Neural cell (in vitro differentiated cells): ENCODE measurements around the gene CD180. TPM values are rescaled to one million over a fixed set of nuclear protein-coding genes. Genes with fewer than 3 reads are reported as not detected.

Experiments used
- H2AFZ ChIP-seq: fragments of 200-600, 300-800 bp; sonication (generic), shearing (Covaris generic); 2 replicates; pipeline ENCODE4 v1.6.0; 2014; ENCODE audit warnings: low read depth, mild to moderate bottlenecking, antibody characterized with exemption, low read length, moderate library complexity
- H3F3A ChIP-seq: fragments of 200-600 bp; shearing (Covaris generic); 2 replicates; pipeline ENCODE4 v1.6.1; 2016; ENCODE audit warnings: mild to moderate bottlenecking, moderate library complexity, mixed read lengths, antibody characterized with exemption, low read length; ENCODE audit not compliant: insufficient read depth, poor library complexity, severe bottlenecking
- H3K27ac ChIP-seq: fragments of 200-600, 300-800 bp; sonication (generic), shearing (Covaris generic); 2 replicates; pipeline ENCODE4 v1.5.1; 2014; ENCODE audit warnings: mild to moderate bottlenecking, low read length, moderate library complexity
- H3K27me3 ChIP-seq: fragments of 300-800, 200-600 bp; sonication (generic), shearing (Covaris generic); 2 replicates; pipeline ENCODE4 v1.6.0; 2014; ENCODE audit warnings: mild to moderate bottlenecking, low read depth, low read length, moderate library complexity; ENCODE audit not compliant: insufficient read depth
- H3K36me3 ChIP-seq: fragments of 300-800, 200-600 bp; sonication (generic), shearing (Covaris generic); 2 replicates; pipeline ENCODE4 v1.5.1; 2014; ENCODE audit warnings: mild to moderate bottlenecking, antibody characterized with exemption, low read length, moderate library complexity; ENCODE audit not compliant: insufficient read depth
- H3K4me2 ChIP-seq: fragments of 300-800, 200-600 bp; sonication (generic), shearing (Covaris generic); 2 replicates; pipeline ENCODE4 v1.6.0; 2014; ENCODE audit warnings: mild to moderate bottlenecking, low read length
- H3K4me3 ChIP-seq: fragments of 300-800, 200-600 bp; sonication (generic), shearing (Covaris generic); 2 replicates; pipeline ENCODE4 v1.5.1; 2014; ENCODE audit warnings: mild to moderate bottlenecking, low read length, moderate library complexity
- H3K79me2 ChIP-seq: fragments of 200-600 bp; shearing (Covaris generic); replicated peaks from 2 replicates; pipeline ENCODE4 v1.6.0; 2014; ENCODE audit warnings: mild to moderate bottlenecking, low read length, moderate library complexity; ENCODE audit not compliant: insufficient read depth
- H3K9ac ChIP-seq: fragments of 300-800, 200-600 bp; sonication (generic), shearing (Covaris generic); 2 replicates; pipeline ENCODE4 v1.6.1; 2016; ENCODE audit warnings: mild to moderate bottlenecking, low read length, mixed read lengths
- H3K9me2 ChIP-seq: fragments of 200-600 bp; shearing (Covaris generic); 2 replicates; pipeline ENCODE4 v1.6.1; 2016; ENCODE audit warnings: mild to moderate bottlenecking, low read length, mixed read lengths; ENCODE audit not compliant: insufficient read depth
- H3K9me3 ChIP-seq: fragments of 200-600, 300-800 bp; sonication (generic), shearing (Covaris generic); 2 replicates; pipeline ENCODE4 v1.6.1; 2016; ENCODE audit warnings: mild to moderate bottlenecking, mixed run types, low read length, moderate library complexity, mixed read lengths
- H4K20me1 ChIP-seq: fragments of 200-600 bp; shearing (Covaris generic); 2 replicates; pipeline ENCODE4 v1.6.1; 2016; ENCODE audit warnings: mild to moderate bottlenecking, mixed run types; ENCODE audit not compliant: insufficient read depth
- CTCF ChIP-seq: fragments of 450-650 bp; IDR thresholded peaks from 2 replicates; pipeline ENCODE4 v1.5.1; 2014; ENCODE audit warnings: antibody characterized with exemption, mild to moderate bottlenecking, moderate library complexity; ENCODE audit not compliant: poor library complexity, severe bottlenecking
- EP300 ChIP-seq: fragments of 450-650 bp; conservative IDR thresholded peaks from 2 replicates; pipeline ENCODE4 v1.6.1; 2014; ENCODE audit warnings: antibody characterized with exemption, mild to moderate bottlenecking, moderate library complexity; ENCODE audit not compliant: poor library complexity, severe bottlenecking
- EZH2 ChIP-seq: fragments of 200-600, 300-800 bp; shearing (Covaris generic), sonication (generic); IDR thresholded peaks from 2 replicates; pipeline ENCODE4 v1.6.1; 2014; ENCODE audit warnings: antibody characterized with exemption, low read length, borderline replicate concordance, mild to moderate bottlenecking; ENCODE audit not compliant: insufficient read depth, poor library complexity, severe bottlenecking
- MXI1 ChIP-seq: fragments of 450-650 bp; conservative IDR thresholded peaks from 2 replicates; pipeline ENCODE4 v1.6.1; 2014; ENCODE audit warnings: antibody characterized with exemption, mild to moderate bottlenecking; ENCODE audit not compliant: poor library complexity, severe bottlenecking
- POLR2AphosphoS5 ChIP-seq: IDR thresholded peaks from 2 replicates; pipeline ENCODE4 v1.6.1; 2012
- RAD21 ChIP-seq: fragments of 450-650 bp; conservative IDR thresholded peaks from 2 replicates; pipeline ENCODE4 v1.6.1; 2014; ENCODE audit warnings: antibody characterized with exemption, mild to moderate bottlenecking, moderate library complexity
- REST ChIP-seq: IDR thresholded peaks from 2 replicates; pipeline ENCODE4 v1.6.1; 2012; ENCODE audit warnings: borderline replicate concordance
- SMC3 ChIP-seq: fragments of 450-650 bp; conservative IDR thresholded peaks from 2 replicates; pipeline ENCODE4 v1.6.1; 2014; ENCODE audit warnings: antibody characterized with exemption, mild to moderate bottlenecking, moderate library complexity; ENCODE audit not compliant: poor library complexity
- TAF1 ChIP-seq: IDR thresholded peaks from 2 replicates; pipeline ENCODE4 v1.6.1; 2012; ENCODE audit warnings: low read depth
- polyA plus RNA-seq: library from polyadenylated mRNA; depleted of rRNA; stranded (reverse); fragments of >200 nt; gene quantifications from 2 replicates; pipeline ENCODE4 v1.2.3, GENCODE V29; 2014

Gene CD180
- polyA plus RNA-seq, 1 donor from 2014 or later = not detected

- H3K9me3 ChIP-seq = no peaks in the 10 kb centered on the region
- H3K36me3 ChIP-seq = no peaks in the 10 kb centered on the region
- no peak overlapping the region for H3K9ac ChIP-seq
- H3K79me2 ChIP-seq = no peaks in the 10 kb centered on the region
- H3K27ac ChIP-seq = no peak overlapping the region
- H3K4me2 ChIP-seq = no peak overlapping the region
- no peak for TF ChIP-seq EZH2
- no peak for TF ChIP-seq RAD21
- no peak for TF ChIP-seq EP300
- no peaks in the 10 kb centered on the region for H3F3A ChIP-seq
- no peak overlapping the region for H3K4me3 ChIP-seq
- no peaks in the 10 kb centered on the region for H3K9me2 ChIP-seq
- H2AFZ ChIP-seq = no peak overlapping the region
- no peaks in the 10 kb centered on the region for H3K27me3 ChIP-seq
- H4K20me1 ChIP-seq = no peaks in the 10 kb centered on the region
These were observed 6.2 kb downstream of the CD180 start for GRCh38 chr5:67190410-67190809.

GRCh38 chr5:67189931-67190330 is 6.7 kb downstream of the CD180 start:
- TF ChIP-seq EP300 (no peak), TAF1 (no peak), POLR2AphosphoS5 (no peak), CTCF (no peak), REST (no peak), MXI1 (no peak), EZH2 (no peak), RAD21 (no peak), SMC3 (no peak)
- Histone ChIP-seq H3K27me3 (no peaks in the 10 kb centered on the region), H3K9me2 (no peaks in the 10 kb centered on the region), H3K9me3 (no peaks in the 10 kb centered on the region), H3K4me2 (no peak overlapping the region), H3K36me3 (no peaks in the 10 kb centered on the region), H3K9ac (no peak overlapping the region), H3K79me2 (no peaks in the 10 kb centered on the region), H3K4me3 (no peak overlapping the region), H3K27ac (no peak overlapping the region), H3F3A (no peaks in the 10 kb centered on the region), H2AFZ (no peak overlapping the region), H4K20me1 (no peaks in the 10 kb centered on the region)

GRCh38 chr5:67189079-67189354 is 7.6 kb downstream of the CD180 start:
- no peaks in the 10 kb centered on the region for H3K9me3 ChIP-seq
- H3K4me2 ChIP-seq = peak overlapping the region; percentile 20
- no peak overlapping the region for H2AFZ ChIP-seq
- no peaks in the 10 kb centered on the region for H3K27me3 ChIP-seq
- H3K79me2 ChIP-seq = no peaks in the 10 kb centered on the region
- no peaks in the 10 kb centered on the region for H4K20me1 ChIP-seq
- H3K9me2 ChIP-seq = no peaks in the 10 kb centered on the region
- TF ChIP-seq CTCF (no peak), POLR2AphosphoS5 (no peak), SMC3 (no peak), REST (no peak), EP300 (no peak), MXI1 (no peak), TAF1 (no peak), EZH2 (no peak), RAD21 (no peak)
- H3K9ac ChIP-seq = no peak overlapping the region
- H3K4me3 ChIP-seq = no peak overlapping the region
- H3F3A ChIP-seq = no peaks in the 10 kb centered on the region
- no peak overlapping the region for H3K27ac ChIP-seq
- H3K36me3 ChIP-seq = no peaks in the 10 kb centered on the region
